HepG2 (cell line): ENCODE measurements around the gene SMARCB1. TPM values are rescaled to one million over a fixed set of nuclear protein-coding genes. Genes with fewer than 3 reads are reported as not detected.

Experiments
- CEBPG ChIP-seq: IDR thresholded peaks from 2 replicates; pipeline ENCODE4 v1.6.1; 2016
- KDM4B ChIP-seq: sonication (generic); formaldehyde crosslinking; IDR thresholded peaks from 2 replicates; pipeline ENCODE4 v1.4.0; 2020; ENCODE audit warnings: missing genetic modification reagents
- NCOA1 ChIP-seq: sonication (generic); formaldehyde crosslinking; IDR thresholded peaks from 2 replicates; pipeline ENCODE4 v1.9.0; 2021; ENCODE audit warnings: missing genetic modification reagents
- SMAD1 ChIP-seq: sonication (generic); formaldehyde crosslinking; IDR thresholded peaks from 2 replicates; pipeline ENCODE4 v1.4.0; 2020; ENCODE audit warnings: missing genetic modification reagents, low read depth, mild to moderate bottlenecking, borderline replicate concordance
- YEATS2 ChIP-seq: sonication (generic); formaldehyde crosslinking; IDR thresholded peaks from 2 replicates; pipeline ENCODE4 v1.4.0; 2020; ENCODE audit warnings: missing genetic modification reagents, borderline replicate concordance
- ZNF24 ChIP-seq: fragments of 450-650 bp; IDR thresholded peaks from 2 replicates; pipeline ENCODE4 v1.6.1; 2017; ENCODE audit warnings: antibody characterized with exemption, mild to moderate bottlenecking
- ZNF256 ChIP-seq: sonication (generic); formaldehyde crosslinking; conservative IDR thresholded peaks from 2 replicates; pipeline ENCODE4 v1.4.0; 2020; ENCODE audit warnings: missing genetic modification reagents
- ZNF501 ChIP-seq: sonication (generic); formaldehyde crosslinking; IDR thresholded peaks from 2 replicates; pipeline ENCODE4 v1.5.1; 2020; ENCODE audit warnings: mild to moderate bottlenecking, moderate library complexity, missing genetic modification reagents
- ZNF616 ChIP-seq: sonication (generic); formaldehyde crosslinking; IDR thresholded peaks from 2 replicates; pipeline ENCODE4 v1.5.0; 2020; ENCODE audit warnings: low read depth, mild to moderate bottlenecking, missing genetic modification reagents
- ZNF883 ChIP-seq: sonication (generic); formaldehyde crosslinking; IDR thresholded peaks from 2 replicates; pipeline ENCODE4 v1.5.1; 2020; ENCODE audit warnings: mild to moderate bottlenecking, missing genetic modification reagents; ENCODE audit errors: not compliant biosample characterization
- polyA plus RNA-seq, 8 experiments: library from polyadenylated mRNA; depleted of rRNA in 3 of 8; stranded (reverse) in 7 of 8; unstranded in 1 of 8; fragments of >200 nt; fragmentation: Illumina TruSeq in 4 of 8; extraction: Trizol in 4 of 8; gene quantifications; 2 replicates each; pipeline versions ENCODE4 v1.2.1 to v1.2.3, GENCODE V29; 2011 to 2016; ENCODE audit warnings: low read depth in 4 of 8, missing spikeins in 1 of 8, mixed read lengths in 1 of 8; ENCODE audit not compliant: insufficient read depth in 1 of 8
- total RNA-seq, 5 experiments: library from RNA; depleted of rRNA; stranded (reverse); fragments of >200 nt; fragmentation: Illumina TruSeq; extraction: Trizol; gene quantifications; 2 replicates each; pipeline ENCODE4 v1.2.3, GENCODE V29; 2016; ENCODE audit warnings: low read depth in 1 of 5
- TF ChIP-seq, protein P1 (sequence below): IDR thresholded peaks from 2 replicates; pipeline ENCODE4 v1.6.1; 2012; ENCODE audit warnings: low read depth, low read length, improper control_type of control experiment
- TF ChIP-seq, protein P2 (sequence below): sonication (generic); formaldehyde crosslinking; IDR thresholded peaks from 2 replicates; pipeline ENCODE4 v1.8.1; 2023; ENCODE audit warnings: missing genetic modification reagents, inconsistent platforms, borderline replicate concordance
- TF ChIP-seq, protein P3 (sequence below): sonication (generic); formaldehyde crosslinking; IDR thresholded peaks from 2 replicates; pipeline ENCODE4 v1.5.0; 2020; ENCODE audit warnings: mild to moderate bottlenecking, missing genetic modification reagents, borderline replicate concordance
- TF ChIP-seq, protein P4 (sequence below): sonication (generic); formaldehyde crosslinking; IDR thresholded peaks from 2 replicates; pipeline ENCODE4 v1.5.0; 2020; ENCODE audit warnings: missing genetic modification reagents
- TF ChIP-seq, protein P5 (sequence below), 2 experiments: sonication (generic) in 1 of 2; formaldehyde crosslinking in 1 of 2; IDR thresholded peaks; 2 replicates each; pipeline versions ENCODE4 v1.4.0 to v1.6.1; 2018 to 2020; ENCODE audit warnings: missing genetic modification reagents in 2 of 2, borderline replicate concordance in 1 of 2, low read depth in 1 of 2, mild to moderate bottlenecking in 1 of 2, missing biosample characterization in 1 of 2

The SMARCB1 gene
- total and polyA plus RNA-seq, 2 of the 13 experiments (the other 11 are each of a cell fraction or from before 2014, with no cell fraction given), result 74.0 to 166 TPM

DNA sequence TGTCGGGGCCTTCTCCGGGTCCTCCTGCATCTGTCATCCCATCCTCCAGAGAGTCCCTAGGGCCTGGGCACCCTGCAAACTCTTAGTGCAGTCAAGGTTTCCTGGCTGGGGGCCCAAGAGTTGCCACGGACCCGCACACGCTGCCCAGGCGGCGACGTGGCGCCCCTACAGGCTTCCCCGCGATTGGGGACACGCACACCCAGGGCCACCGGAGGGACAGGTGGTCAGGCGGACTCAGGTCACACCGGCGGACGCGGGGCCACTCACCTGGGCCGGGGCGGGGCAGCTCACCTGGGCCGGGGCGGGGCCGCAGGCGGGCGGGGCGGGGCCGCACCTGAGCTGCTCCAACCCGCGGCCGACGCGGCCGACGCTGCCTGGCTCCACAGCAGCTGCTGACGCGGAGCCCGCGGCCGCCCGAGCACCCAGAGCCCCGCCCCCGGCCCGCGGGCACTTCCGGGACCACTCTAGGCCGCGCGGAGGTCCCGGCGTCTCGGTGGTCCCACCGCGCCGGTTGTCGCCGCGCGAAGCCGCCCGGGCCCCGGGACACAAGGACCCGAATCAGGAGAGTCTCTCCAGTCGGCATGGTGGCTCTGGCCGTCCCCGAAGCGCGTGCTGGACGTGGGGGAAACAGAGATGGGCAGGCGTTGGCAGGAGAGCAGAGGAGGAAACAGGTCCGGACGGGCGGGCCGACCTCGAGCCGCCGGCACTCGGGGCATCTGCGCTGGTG lies 35.9 kb upstream of the SMARCB1 start, which contains the start of gene ZNF70 (continued):
- TF ChIP-seq, protein P1, sequence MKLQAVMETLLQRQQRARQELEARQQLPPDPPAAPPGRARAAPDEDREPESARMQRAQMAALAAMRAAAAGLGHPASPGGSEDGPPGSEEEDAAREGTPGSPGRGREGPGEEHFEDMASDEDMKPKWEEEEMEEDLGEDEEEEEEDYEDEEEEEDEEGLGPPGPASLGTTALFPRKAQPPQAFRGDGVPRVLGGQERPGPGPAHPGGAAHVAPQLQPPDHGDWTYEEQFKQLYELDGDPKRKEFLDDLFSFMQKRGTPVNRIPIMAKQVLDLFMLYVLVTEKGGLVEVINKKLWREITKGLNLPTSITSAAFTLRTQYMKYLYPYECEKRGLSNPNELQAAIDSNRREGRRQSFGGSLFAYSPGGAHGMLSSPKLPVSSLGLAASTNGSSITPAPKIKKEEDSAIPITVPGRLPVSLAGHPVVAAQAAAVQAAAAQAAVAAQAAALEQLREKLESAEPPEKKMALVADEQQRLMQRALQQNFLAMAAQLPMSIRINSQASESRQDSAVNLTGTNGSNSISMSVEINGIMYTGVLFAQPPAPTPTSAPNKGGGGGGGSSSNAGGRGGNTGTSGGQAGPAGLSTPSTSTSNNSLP, result no peak
- no peak for TF ChIP-seq ZNF256 (CRISPR knock-in tag)
- TF ChIP-seq, protein P2, sequence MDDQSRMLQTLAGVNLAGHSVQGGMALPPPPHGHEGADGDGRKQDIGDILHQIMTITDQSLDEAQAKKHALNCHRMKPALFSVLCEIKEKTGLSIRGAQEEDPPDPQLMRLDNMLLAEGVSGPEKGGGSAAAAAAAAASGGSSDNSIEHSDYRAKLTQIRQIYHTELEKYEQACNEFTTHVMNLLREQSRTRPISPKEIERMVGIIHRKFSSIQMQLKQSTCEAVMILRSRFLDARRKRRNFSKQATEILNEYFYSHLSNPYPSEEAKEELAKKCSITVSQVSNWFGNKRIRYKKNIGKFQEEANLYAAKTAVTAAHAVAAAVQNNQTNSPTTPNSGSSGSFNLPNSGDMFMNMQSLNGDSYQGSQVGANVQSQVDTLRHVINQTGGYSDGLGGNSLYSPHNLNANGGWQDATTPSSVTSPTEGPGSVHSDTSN, result no peak
- peak; percentile 31; the same call in 1 of the 2 replicates for TF ChIP-seq ZNF501 (CRISPR knock-in tag)
- no peak for TF ChIP-seq ZNF883 (CRISPR knock-in tag)
- TF ChIP-seq ZNF616, result no peak
- TF ChIP-seq, protein P3, sequence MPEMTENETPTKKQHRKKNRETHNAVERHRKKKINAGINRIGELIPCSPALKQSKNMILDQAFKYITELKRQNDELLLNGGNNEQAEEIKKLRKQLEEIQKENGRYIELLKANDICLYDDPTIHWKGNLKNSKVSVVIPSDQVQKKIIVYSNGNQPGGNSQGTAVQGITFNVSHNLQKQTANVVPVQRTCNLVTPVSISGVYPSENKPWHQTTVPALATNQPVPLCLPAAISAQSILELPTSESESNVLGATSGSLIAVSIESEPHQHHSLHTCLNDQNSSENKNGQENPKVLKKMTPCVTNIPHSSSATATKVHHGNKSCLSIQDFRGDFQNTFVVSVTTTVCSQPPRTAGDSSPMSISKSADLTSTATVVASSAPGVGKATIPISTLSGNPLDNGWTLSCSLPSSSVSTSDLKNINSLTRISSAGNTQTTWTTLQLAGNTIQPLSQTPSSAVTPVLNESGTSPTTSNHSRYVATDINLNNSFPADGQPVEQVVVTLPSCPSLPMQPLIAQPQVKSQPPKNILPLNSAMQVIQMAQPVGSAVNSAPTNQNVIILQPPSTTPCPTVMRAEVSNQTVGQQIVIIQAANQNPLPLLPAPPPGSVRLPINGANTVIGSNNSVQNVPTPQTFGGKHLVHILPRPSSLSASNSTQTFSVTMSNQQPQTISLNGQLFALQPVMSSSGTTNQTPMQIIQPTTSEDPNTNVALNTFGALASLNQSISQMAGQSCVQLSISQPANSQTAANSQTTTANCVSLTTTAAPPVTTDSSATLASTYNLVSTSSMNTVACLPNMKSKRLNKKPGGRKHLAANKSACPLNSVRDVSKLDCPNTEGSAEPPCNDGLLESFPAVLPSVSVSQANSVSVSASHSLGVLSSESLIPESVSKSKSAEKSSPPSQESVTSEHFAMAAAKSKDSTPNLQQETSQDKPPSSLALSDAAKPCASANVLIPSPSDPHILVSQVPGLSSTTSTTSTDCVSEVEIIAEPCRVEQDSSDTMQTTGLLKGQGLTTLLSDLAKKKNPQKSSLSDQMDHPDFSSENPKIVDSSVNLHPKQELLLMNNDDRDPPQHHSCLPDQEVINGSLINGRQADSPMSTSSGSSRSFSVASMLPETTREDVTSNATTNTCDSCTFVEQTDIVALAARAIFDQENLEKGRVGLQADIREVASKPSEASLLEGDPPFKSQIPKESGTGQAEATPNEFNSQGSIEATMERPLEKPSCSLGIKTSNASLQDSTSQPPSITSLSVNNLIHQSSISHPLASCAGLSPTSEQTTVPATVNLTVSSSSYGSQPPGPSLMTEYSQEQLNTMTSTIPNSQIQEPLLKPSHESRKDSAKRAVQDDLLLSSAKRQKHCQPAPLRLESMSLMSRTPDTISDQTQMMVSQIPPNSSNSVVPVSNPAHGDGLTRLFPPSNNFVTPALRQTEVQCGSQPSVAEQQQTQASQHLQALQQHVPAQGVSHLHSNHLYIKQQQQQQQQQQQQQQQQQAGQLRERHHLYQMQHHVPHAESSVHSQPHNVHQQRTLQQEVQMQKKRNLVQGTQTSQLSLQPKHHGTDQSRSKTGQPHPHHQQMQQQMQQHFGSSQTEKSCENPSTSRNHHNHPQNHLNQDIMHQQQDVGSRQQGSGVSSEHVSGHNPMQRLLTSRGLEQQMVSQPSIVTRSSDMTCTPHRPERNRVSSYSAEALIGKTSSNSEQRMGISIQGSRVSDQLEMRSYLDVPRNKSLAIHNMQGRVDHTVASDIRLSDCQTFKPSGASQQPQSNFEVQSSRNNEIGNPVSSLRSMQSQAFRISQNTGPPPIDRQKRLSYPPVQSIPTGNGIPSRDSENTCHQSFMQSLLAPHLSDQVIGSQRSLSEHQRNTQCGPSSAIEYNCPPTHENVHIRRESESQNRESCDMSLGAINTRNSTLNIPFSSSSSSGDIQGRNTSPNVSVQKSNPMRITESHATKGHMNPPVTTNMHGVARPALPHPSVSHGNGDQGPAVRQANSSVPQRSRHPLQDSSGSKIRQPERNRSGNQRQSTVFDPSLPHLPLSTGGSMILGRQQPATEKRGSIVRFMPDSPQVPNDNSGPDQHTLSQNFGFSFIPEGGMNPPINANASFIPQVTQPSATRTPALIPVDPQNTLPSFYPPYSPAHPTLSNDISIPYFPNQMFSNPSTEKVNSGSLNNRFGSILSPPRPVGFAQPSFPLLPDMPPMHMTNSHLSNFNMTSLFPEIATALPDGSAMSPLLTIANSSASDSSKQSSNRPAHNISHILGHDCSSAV (CRISPR knock-in tag), result no peak
- no peak for TF ChIP-seq SMAD1 (CRISPR knock-in tag)
- TF ChIP-seq CEBPG (CRISPR knock-in tag), result no peak
- peak; percentile 18; the same call in 1 of the 2 replicates for TF ChIP-seq YEATS2 (CRISPR knock-in tag)
- no peak for TF ChIP-seq KDM4B
- TF ChIP-seq, protein P4, sequence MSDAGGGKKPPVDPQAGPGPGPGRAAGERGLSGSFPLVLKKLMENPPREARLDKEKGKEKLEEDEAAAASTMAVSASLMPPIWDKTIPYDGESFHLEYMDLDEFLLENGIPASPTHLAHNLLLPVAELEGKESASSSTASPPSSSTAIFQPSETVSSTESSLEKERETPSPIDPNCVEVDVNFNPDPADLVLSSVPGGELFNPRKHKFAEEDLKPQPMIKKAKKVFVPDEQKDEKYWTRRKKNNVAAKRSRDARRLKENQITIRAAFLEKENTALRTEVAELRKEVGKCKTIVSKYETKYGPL (CRISPR knock-in tag), result no peak
- TF ChIP-seq NCOA1 (CRISPR knock-in tag), result no peak
- TF ChIP-seq, protein P5, sequence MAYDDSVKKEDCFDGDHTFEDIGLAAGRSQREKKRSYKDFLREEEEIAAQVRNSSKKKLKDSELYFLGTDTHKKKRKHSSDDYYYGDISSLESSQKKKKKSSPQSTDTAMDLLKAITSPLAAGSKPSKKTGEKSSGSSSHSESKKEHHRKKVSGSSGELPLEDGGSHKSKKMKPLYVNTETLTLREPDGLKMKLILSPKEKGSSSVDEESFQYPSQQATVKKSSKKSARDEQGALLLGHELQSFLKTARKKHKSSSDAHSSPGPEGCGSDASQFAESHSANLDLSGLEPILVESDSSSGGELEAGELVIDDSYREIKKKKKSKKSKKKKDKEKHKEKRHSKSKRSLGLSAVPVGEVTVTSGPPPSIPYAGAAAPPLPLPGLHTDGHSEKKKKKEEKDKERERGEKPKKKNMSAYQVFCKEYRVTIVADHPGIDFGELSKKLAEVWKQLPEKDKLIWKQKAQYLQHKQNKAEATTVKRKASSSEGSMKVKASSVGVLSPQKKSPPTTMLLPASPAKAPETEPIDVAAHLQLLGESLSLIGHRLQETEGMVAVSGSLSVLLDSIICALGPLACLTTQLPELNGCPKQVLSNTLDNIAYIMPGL (CRISPR knock-in tag; IDR thresholded peaks at IDR 0.05; ENCODE audit: borderline replicate concordance in 1 of 2, low read depth in 1 of 2), result 0 out of 4 replicates have a peak, but pooled peaks of 1 of the 2 experiments have one; percentile 12
- no peak for TF ChIP-seq ZNF24
